Measurements from ENCODE around the gene MRPS10. TPM values are rescaled to one million over a fixed set of nuclear protein-coding genes. Genes with fewer than 3 reads are reported as not detected.
"Not testable (repeated sequence)": the region's sequence is repeated elsewhere in the genome, so short reads cannot be mapped to it uniquely, and the experiment has no call there.

Gene MRPS10
- total RNA-seq, 1 donor, result 52.5 TPM

DNA sequence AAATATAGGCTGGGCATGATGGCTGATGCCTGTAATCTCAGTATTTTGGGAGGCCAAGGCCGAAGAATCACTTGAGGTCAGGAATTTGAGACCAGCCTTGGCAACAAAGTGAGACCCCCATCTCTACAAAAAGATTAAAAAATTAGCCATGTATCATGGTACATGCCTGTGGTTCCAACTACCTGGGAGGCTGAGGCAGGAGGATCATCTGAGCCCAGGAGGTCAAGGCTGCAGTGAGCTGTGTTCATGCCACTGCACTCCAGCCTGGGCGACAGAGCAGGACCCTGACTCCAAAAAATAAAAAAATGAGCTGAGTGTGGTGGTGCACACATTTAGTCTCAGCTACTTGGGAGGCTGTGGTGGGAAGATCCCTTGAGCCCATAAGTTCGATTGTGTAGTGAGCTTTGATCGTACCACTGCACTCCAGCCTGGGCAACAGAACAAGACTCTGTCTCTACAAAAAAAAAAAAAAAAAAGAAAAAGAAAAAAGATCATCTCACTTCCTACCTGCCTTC lies 12.8 kb downstream of the MRPS10 start:
- TF ChIP-seq, protein P1, sequence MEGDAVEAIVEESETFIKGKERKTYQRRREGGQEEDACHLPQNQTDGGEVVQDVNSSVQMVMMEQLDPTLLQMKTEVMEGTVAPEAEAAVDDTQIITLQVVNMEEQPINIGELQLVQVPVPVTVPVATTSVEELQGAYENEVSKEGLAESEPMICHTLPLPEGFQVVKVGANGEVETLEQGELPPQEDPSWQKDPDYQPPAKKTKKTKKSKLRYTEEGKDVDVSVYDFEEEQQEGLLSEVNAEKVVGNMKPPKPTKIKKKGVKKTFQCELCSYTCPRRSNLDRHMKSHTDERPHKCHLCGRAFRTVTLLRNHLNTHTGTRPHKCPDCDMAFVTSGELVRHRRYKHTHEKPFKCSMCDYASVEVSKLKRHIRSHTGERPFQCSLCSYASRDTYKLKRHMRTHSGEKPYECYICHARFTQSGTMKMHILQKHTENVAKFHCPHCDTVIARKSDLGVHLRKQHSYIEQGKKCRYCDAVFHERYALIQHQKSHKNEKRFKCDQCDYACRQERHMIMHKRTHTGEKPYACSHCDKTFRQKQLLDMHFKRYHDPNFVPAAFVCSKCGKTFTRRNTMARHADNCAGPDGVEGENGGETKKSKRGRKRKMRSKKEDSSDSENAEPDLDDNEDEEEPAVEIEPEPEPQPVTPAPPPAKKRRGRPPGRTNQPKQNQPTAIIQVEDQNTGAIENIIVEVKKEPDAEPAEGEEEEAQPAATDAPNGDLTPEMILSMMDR (IDR thresholded peaks at IDR 0.05; ENCODE audit: extremely low read depth, low read depth, low read length), result no peak
- Histone ChIP-seq H3K36me3 (ENCODE audit: insufficient read depth, low read length) (peaks cover 25% of the 10 kb centered on the region), H3K79me2 (ENCODE audit: insufficient read depth, low read length) (no peaks in the 10 kb centered on the region), H3K27me3 (ENCODE audit: insufficient read depth, low read length) (no peaks in the 10 kb centered on the region), H3K4me2 (ENCODE audit: insufficient read depth, low read length) (no peak overlapping the region), H3K27ac (ENCODE audit: low read depth, low read length) (no peak overlapping the region), H2AFZ (ENCODE audit: low read length) (no peak overlapping the region), H4K20me1 (ENCODE audit: insufficient read depth, low read length) (no peaks in the 10 kb centered on the region), H3K9me3 (ENCODE audit: low read depth, low read length) (no peaks in the 10 kb centered on the region), H3K4me3 (ENCODE audit: insufficient read depth, low read length) (no peak overlapping the region), H3K4me1 (ENCODE audit: insufficient read depth, low read length) (peaks cover 17% of the 10 kb centered on the region)
- DNase-seq (ENCODE audit: insufficient read length, low spot score, missing footprints), result no peak

DNA sequence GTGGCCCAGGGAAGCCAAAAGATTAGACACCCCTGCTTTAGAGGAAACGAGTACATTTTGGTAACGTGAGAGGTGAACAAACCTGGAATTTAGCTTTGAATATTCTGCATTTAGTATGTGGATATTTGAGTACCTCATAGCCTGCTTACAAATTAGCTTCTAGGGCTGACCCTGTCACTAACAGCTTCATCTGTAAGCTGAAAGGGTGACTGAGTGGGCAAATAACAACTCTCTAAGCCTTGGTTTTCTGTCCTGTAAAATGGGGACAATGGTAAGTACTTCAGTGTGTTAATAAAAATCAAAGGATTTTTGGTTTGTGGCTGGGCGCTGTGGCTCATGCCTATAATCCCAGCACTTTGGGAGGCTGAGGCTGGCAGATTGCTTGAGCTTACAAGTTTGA lies 14.5 kb downstream of the MRPS10 start:
- Histone ChIP-seq H3K4me3 (ENCODE audit: insufficient read depth, low read length) (no peak overlapping the region), H3K27ac (ENCODE audit: low read depth, low read length) (no peak overlapping the region), H3K79me2 (ENCODE audit: insufficient read depth, low read length) (no peaks in the 10 kb centered on the region), H4K20me1 (ENCODE audit: insufficient read depth, low read length) (no peaks in the 10 kb centered on the region), H3K9me3 (ENCODE audit: low read depth, low read length) (no peaks in the 10 kb centered on the region), H3K27me3 (ENCODE audit: insufficient read depth, low read length) (no peaks in the 10 kb centered on the region), H2AFZ (ENCODE audit: low read length) (no peak overlapping the region), H3K4me1 (ENCODE audit: insufficient read depth, low read length) (peaks cover 26% of the 10 kb centered on the region), H3K36me3 (ENCODE audit: insufficient read depth, low read length) (peaks cover 15% of the 10 kb centered on the region), H3K4me2 (ENCODE audit: insufficient read depth, low read length) (no peak overlapping the region)
- DNase-seq (ENCODE audit: insufficient read length, low spot score, missing footprints), result no peak
- TF ChIP-seq, protein P1 (IDR thresholded peaks at IDR 0.05; ENCODE audit: extremely low read depth, low read depth, low read length), result no peak

DNA sequence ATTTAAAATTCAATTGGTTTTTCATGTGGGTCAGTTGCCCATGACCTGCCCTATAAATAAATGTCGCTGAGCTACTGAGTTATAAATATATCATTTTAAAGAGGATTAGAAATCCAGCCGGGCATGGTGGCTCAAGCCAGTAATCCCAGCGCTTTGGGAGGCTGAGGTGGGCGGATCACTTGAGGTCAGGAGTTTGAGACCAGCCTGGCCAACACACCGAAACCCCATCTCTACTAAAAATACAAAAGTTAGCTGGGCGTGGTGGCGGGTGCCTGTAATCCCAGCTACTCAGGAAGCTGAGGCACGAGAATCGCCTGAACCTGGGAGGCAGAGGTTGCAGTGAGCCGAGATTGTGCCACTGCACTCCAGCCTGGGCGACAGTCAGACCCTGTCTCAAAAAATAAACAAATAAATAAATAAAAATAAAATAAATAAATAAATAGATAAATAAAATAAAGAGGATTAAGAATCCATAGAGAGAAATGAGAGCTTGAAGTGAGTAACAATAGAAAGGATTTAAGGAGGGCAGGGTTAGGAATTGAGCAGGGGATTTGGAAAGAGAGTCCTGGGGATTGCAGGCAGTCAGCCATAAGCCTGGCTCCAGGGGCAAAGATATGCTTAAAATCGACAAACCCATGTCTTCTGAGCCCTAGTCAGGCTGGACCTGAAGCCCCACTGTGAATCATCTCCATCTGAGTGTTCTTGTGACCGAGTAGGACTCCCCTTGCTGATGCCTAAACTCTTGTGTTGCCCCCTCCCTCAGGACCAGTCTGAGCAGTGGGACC lies 15.3 kb downstream of the MRPS10 start:
- not testable (repeated sequence) for H2AFZ ChIP-seq (ENCODE audit: low read length); H3K4me3 ChIP-seq (ENCODE audit: insufficient read depth, low read length); H3K27me3 ChIP-seq (ENCODE audit: insufficient read depth, low read length); DNase-seq (ENCODE audit: insufficient read length, low spot score, missing footprints); H3K9me3 ChIP-seq (ENCODE audit: low read depth, low read length); H3K27ac ChIP-seq (ENCODE audit: low read depth, low read length); H3K4me2 ChIP-seq (ENCODE audit: insufficient read depth, low read length); H3K36me3 ChIP-seq (ENCODE audit: insufficient read depth, low read length); H3K79me2 ChIP-seq (ENCODE audit: insufficient read depth, low read length); H4K20me1 ChIP-seq (ENCODE audit: insufficient read depth, low read length)
- peaks cover 34% of the 10 kb centered on the region for H3K4me1 ChIP-seq (ENCODE audit: insufficient read depth, low read length)

DNA sequence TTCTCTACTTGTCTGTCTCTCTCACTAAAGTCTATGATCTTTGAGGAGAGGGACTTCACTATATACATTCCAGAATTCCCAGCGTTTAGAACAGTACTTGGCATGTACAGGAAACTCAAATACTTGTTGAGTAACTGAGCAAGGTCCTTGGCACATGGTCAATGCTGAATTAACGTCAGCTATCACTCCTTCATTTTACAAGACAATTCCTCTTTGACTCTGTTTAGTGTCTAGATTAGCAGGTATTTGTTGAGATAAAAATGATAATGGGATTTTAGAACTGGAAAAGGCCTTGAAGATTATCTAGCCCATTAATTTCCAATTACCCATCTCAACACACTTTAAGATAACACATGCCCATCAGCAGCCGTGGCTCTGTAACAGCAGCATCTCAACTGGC lies 16.3 kb downstream of the MRPS10 start:
- H3K4me2 ChIP-seq (ENCODE audit: insufficient read depth, low read length), result no peak overlapping the region
- no peaks in the 10 kb centered on the region for H3K27me3 ChIP-seq (ENCODE audit: insufficient read depth, low read length)
- H3K4me3 ChIP-seq (ENCODE audit: insufficient read depth, low read length), result no peak overlapping the region
- no peak for DNase-seq (ENCODE audit: insufficient read length, low spot score, missing footprints)
- H3K27ac ChIP-seq (ENCODE audit: low read depth, low read length), result no peak overlapping the region
- no peak overlapping the region for H2AFZ ChIP-seq (ENCODE audit: low read length)
- no peaks in the 10 kb centered on the region for H3K79me2 ChIP-seq (ENCODE audit: insufficient read depth, low read length)
- H3K9me3 ChIP-seq (ENCODE audit: low read depth, low read length), result no peaks in the 10 kb centered on the region
- TF ChIP-seq, protein P1 (IDR thresholded peaks at IDR 0.05; ENCODE audit: extremely low read depth, low read depth, low read length), result no peak
- H4K20me1 ChIP-seq (ENCODE audit: insufficient read depth, low read length), result no peaks in the 10 kb centered on the region
- peaks cover 6% of the 10 kb centered on the region for H3K36me3 ChIP-seq (ENCODE audit: insufficient read depth, low read length)
- peaks cover 36% of the 10 kb centered on the region for H3K4me1 ChIP-seq (ENCODE audit: insufficient read depth, low read length)

Measured in osteoblast (primary cell).